Measurements from ENCODE around the gene ITPK1.

Gene ITPK1

DNA sequence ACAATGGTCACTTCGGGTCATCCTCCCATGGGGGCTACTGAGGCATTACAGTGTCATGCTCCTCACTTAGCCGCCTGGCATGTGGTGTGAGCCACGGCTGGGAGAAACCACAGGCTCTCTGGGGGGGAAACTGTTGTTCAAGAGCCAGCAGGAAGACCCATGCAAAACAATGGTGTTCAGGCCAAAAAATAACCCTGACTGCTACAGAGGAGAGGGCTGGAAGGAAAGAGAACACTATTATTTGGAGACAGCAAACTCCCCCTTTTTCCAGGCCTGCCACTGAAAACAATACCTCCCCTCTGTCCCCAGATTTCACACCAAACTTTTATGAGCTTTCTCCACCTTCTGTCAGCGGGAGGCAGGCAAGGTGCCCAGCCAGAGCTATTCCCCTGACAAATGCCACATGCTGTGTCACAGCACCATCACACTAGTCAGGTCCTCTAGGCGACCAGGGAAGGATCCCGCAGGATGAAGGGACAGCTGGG is 109.1 kb downstream of the ITPK1 start:
- DNase-seq, result no peak

DNA sequence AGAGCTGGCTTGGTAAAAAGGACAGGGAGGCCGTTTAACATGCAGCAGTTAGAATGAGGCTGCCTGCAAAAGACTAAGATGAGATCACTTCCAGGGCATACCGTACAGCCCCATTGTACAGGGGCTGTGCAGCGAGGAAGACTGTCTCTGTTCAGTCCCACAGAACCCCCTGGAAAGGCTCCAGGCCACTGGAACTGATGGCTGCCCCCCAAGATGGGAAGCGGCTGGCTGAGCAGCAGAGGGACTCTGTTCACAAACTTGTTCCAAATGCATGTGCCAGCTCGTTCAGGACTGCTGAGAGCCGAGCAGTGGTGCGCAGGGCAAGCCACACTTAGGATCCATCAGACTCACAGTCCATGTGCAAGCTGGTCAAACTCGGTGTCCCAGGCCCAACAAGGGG is 109.9 kb downstream of the ITPK1 start:
- no peak for DNase-seq

DNA sequence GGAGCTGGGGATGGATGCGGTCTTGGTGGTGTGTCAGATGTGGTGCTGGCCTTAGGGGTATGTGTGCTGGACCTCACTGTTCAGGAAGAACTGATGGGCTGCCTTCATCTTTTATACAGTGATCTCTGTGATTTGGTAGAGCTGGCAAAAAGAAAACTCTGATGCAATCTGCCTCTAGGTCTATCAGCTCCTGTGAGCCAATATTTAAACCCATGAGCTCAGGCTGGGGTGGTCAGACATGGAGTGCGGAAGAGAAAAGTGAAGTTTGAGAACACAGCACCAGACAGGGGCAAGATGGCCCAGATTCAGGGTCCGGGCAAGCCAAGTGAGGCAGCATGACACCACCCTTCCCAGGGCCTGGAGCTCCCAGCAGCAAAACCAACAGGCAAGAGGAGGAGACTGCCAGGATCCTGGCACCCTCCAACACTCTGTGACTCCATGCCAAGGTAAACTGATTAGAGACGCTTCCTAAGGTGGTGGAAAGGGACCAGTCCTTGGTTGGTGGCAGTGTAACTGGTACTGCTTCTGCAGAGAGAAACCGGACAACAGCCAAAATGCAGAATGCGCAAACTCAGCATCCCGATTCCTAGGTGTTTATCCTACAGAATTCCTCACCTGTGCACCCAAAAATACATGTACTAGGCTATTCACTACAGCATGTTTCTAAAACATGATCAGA is 110.5 kb downstream of the ITPK1 start:
- DNase-seq, result no peak

DNA sequence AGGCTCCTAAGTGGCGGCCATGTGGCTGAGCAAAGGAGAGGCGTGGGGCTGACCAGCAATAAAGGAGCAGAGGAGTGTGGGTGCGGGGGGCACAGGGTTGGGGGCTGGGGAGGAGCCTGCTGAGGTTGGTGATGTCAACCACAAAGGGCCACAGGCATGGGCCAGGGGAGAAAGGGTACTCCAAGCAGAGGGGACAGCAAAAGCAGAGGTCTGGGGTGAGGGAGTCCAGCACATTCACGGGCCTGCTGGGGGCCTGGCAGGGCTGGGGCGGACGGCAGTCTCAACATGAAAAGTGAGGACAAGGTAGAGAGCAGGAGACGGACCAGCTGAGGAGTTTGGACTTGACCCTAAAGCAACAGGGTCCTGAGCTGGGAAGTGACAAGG is 111.0 kb downstream of the ITPK1 start:
- DNase-seq, result no peak

DNA sequence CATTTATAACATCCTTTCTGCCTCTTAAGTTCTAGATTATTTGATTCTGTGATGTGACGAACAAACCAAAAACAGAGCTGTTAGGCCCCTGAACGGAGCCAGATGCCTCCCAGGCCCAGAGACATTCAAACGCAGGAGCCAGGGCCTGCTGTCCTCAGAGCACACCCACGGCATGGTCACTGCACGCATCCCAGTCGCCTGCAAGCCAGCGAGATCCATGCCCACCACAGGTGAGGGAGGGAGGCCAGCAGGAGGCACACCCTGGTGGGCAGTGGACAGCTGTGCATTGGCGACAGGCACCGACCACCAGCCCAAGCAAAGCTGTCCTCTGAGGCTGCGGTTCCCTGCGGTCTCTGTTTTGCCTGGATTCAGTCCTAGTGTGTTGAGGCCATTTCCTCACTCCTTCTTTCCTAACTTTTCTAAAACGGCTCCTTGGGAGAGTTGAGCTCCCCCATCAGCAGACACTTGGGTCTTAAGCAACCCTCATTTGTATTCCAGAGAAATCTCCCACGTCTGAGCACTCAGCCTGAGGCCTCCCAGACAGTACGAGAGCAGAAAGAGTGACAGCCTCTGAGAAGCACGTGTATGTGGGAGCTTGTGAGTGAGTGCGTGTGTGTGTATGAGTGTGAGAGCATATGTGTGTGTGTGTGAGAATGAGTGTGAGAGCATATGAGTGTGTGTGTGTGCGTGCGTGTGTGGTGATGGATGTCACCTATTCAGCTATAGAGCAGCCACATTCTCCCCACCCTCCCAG is 111.6 kb downstream of the ITPK1 start:
- DNase-seq, result no peak

DNA sequence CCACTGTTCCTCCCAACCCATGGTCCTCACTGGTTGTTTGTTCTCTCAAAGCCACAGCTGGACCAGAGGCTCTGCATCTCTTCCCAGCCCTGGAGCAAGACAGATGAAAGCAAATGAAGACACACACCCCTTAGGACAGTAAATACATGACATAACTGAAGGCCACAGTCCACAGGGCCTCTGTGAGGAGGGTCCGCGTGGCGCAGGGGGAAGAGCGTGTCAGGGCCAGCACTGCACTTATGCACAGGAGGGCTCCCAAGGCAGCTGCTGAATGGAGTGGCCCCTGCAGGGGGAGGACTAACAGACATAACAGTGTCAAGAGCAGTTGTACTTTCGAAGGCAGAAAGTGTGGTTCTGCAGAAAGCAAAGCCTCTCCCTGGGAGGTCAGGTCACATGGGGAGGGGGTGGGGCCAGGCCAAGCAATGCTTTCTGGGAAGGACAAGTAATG is 112.8 kb downstream of the ITPK1 start:
- no peak for DNase-seq

DNA sequence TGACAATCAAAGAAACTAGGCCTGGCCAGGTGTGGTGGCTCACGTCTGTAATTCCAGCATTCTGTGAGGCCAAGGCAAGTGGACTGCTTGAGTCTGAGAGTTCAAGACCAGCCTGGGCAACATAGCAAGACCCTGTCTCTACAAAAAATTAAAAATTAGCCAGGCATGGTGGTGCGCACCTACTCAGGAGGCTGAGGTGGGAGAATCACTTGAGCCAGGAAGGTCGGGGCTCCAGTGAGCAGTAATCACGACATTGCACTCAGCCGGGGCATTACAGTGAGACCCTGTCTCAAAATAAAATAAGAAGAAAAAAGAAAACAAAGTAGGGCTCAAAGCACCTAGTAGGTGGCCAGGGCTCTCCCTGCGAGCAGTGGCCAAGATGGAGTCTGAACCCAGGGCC is 113.7 kb downstream of the ITPK1 start:
- DNase-seq, result no peak

DNA sequence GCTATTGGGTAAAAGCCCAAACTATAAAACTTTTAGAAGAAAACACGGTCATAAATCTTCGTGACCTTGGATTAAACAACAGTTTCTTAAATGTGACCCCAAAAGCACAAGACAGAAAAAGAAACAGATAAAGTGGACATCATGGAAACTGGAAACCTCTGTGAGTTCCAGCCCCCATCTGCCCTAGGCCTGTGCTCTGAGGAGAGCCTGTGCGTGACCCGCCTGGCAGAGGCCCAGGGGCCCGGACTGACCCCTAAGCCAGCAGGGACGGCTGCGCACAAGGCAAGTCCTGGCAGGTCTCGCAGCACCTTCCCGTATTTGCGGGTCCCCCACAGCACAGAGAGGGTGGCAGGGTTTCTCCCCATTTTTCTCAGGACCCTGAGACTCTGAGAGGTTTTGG is 116.8 kb downstream of the ITPK1 start:
- DNase-seq, result no peak

DNA sequence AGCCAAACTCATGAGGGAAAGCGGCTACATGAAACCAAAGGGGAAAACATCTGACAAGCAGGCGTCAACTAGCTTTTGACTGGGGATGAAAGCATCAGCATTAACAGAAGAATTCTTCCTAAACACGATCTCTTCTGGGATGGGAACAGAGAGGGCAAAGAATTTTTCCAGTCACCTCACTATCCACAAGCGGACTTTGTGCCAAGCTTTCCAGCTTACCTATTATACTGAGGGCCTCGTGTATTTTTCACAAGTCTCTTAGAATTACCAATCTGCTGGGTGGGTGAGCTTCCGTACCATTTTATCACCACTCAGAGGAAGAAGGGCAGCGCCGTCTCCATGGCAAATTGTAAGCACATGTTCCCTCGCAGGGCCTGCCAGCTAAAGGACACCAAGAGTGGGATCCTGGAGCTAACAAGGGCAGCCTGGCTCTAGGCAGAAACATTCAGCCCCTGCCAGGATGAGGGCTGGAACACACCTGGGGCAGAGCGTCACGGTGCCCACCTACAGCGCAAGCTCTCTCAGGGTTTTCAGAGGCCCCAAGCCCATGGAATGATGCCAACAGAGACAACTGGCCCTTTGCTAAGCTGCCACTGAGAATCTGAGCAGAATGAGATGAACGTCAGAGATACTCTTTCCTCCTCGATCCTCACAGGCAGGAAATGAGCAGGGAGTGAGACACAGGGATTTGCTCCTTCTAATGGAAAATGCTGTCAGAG is 118.2 kb downstream of the ITPK1 start:
- no peak for DNase-seq

DNA sequence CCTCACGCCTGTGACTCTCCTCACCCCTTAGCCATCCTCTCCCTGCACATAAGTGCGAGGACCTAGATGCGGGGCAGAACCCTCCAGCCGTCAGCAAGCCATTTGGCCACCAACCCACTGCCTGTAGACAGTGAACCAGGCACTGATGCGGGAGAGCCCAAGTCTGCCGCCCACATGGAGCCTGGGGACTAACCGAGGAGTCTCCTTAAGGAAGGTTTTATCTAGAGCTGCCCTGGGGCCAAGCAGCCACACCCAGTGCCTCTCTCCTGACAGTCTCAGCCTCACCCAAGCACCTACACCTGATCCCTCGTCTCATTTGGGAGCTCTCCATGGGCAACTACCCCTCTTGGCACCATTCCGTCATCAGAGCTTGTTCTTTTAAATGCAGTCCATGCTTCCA is 120.1 kb downstream of the ITPK1 start:
- no peak for DNase-seq

DNA sequence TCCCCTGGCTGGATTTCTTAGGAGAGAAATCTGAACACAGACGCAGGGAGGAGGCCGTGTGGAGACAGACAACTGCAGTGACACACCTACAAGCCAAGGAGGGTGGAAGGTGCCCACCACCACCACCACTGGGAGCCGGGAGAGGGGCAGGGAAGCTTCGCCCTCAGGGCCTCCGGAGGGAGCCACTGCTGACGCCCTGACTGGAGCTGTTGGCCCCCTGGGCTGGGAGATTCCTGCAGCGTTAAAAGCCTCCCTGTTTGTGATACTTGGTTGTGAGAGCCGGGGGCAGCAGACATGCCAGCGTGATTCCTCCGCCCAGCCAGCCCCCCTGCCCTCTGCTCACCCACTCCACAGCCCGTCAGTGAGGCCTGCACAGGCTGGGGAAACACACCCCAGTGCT is 120.8 kb downstream of the ITPK1 start:
- no peak for DNase-seq

DNA sequence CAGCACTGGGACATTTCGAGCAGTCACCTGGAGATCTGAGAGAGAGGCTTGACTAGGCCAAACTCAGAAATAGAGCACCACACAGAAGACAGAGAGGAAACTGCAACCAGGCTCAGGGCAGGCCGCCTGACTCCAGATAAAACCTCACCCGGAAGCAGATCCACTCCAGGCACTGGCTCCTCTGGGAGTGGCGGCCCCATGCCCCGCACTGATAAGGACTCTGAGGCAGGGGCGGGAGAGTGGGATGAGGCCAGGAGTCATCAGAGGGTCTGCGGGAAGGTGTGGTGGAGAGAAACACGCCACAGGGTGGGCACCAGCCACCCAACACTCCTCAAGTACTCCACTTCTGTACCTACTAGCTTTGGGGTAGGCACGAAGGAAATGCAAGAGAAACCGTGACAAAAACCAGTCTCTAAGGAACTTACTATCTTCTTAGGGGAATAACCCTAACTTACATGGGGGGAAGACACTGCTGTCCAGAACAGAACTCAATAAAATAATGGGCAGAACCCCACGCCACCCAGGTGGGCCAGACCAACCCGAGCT is 121.5 kb downstream of the ITPK1 start:
- no peak for DNase-seq

DNA sequence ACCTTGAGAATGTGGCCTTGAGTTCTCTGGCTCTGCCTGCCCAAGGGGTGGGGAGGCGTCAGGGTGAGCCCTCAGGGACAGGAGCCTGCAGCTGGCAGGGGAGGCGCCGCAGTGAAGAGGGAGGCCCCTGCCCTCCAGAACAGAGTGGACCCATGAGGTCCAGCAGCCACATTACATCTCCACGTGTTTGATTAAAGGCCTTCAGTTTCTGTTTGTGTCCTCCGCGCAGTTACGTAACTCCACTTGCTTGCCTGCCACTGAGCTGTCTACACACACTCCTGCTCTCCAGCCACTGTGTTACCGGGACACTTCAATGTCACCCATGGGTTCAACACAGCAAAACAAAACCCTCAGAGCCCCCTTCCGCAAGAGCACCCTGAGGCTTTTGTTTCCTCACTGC is 122.4 kb downstream of the ITPK1 start:
- DNase-seq, result no peak

DNA sequence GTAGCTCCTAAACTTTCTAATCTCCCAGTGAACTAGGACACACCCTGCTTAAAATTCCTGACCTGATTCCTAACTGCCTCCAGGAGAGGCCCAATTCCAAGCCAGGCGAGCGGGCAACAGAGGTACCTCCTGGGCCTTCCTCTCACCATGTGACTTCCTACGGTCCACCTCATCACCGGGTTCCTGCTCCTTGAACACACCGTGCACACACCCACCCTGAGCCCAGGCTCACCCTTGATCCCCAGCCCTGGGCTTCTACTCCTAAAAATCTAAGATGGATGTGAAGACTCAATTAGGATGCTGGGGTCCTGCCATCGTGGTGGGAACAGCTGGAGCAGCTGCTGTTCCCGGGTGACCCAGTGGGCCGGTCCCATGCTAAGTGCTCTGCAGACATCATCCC is 124.2 kb downstream of the ITPK1 start:
- no peak for DNase-seq

DNA sequence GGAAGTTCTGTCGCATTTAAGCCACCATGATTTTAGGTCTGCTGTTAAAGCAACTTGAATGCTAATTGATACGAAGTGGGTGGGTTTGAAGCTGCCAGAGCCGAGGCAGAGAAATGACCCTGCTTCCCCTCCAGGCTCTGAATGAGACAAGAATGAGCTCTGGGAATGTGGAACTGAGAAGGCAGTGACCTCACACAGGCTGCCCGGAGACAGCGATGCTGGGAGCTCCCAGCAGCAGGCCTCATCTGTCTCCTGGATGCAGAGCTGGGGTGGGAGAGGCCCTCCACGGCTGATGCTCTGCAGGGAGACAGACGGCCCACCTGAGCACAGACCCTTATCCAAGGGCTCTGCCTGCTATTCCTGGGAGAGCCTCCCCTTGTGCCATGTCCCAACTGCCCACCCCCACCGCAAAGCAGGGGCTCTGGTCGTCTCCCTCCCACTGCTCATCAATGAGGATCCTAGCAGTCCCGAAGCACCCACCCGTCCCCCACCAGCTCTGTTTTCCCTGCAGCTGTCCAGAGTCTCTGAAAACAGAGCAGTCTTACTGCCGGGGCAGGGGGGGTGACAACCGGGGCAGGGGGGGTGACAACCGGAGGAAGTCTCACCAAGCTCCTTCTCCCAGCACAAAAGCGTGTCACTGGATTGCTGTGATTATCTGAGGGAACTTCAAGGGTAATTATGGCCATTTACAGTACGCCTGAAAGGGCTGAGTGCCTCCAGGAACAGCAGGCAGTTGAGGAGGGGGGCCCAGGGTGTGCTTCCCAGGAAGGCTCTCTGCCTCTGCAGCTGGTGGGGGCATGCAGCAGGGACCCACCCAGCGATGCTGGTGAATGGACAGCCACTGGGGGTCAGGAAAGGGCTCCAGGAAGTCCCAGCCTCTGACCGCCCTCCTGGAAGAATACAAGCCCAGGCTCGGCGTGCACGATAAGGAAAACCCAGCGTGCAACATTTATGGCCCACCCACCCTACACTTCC is 125.0 kb downstream of the ITPK1 start:
- no peak for DNase-seq

DNA sequence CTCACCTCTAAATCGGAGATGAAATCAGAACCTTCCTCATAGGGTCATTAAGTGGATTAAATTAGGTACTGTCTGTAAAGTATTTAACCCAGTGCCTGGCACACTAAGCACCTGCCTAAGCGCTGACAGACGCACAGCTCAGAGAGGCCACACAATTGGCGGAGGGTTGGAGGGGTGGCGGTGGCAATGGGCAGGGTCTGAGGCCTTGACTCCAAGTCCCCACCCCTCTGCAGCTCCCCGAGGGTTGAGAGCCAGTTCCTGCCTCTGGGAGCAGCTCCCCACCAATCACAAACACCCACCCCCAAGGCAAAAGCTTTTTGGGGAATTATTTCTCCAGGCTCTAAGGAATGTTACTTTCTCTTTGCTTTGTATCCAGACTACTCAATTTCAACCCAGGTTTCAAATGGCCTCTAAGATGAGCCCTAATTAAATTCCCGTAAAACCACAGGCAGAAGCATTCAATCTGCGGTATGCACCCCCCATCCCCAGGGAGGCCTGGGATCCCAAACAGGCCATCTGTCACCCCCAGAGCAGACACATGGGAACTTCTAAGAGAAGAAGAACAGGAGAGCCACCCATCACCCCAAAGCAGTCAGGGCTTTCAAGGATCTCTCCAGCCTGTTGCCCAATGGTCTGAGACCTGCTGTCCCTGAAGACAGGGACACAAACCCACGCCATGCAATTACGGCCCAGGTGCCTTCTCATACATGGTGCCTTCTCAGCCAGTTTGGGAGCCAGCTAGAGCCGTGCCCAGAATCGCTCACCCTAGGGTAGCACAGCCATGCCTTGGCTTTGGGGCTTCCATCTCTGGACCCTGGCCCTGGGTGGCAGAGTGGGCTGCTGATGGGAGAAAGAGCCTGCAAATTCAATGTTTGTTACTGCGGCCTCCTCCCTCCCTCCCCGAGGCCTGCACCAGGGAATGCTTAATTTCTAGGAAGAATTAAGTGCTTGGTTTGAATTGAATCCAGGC is 126.7 kb downstream of the ITPK1 start:
- DNase-seq, result no peak

DNA sequence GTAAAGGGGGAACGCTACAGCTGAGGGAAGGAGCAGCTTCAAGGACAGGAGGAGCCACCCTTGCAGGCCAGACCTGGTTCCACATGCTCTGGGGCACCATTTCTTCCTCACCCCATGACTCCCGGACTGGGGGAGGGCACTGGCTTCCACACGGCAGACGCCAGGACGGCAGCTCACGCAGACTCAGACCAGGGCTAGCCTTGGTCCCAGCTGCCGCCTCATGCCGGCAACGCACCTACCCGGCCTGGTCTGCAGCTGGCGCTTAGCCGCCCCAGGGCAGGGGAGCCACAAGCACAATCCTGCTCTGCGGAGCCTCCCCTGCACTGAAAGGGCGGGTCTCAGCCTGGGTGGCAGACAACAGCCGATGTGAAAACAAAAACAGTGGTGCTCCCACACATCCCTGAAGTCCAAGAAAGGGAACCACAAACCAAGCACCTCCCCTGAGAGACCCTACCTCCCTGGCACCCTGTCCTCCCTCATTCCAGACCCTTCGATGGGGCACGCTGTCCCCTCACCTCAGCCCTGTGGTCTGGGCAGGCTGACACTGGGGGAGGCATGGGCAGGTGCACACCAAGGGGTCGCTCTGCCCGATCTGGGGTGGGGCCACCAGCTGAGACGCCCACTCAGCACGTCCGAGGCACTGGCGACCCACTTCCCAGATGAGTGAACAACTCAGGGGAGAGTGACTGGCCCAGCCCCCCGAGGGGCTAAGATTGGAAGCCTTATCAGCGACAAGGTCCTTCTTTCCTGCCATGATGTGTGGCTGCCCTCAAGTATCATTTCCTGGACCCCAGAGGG is 127.8 kb downstream of the ITPK1 start:
- DNase-seq, result no peak

DNA sequence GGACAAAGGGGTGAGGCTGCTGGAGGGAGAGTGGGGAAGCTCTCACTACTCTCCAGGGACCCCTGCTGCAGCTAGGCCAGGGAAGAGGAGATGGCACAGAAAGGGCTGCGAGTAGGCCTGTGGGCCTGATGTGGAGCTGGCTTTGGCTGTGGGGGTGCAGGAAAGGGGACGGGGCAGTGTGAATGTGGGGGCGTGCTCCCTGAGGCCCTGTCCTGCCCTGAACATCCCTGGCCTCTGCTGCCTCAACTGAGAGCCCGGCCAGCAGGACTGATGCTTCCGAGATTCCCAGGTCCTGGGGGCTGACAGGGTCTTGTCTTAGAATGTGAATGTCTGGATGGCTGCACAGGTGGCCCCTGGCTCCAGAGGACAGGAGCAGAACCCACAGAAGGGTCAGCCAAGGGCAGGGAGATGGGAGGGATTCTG is 128.6 kb downstream of the ITPK1 start:
- no peak for DNase-seq

DNA sequence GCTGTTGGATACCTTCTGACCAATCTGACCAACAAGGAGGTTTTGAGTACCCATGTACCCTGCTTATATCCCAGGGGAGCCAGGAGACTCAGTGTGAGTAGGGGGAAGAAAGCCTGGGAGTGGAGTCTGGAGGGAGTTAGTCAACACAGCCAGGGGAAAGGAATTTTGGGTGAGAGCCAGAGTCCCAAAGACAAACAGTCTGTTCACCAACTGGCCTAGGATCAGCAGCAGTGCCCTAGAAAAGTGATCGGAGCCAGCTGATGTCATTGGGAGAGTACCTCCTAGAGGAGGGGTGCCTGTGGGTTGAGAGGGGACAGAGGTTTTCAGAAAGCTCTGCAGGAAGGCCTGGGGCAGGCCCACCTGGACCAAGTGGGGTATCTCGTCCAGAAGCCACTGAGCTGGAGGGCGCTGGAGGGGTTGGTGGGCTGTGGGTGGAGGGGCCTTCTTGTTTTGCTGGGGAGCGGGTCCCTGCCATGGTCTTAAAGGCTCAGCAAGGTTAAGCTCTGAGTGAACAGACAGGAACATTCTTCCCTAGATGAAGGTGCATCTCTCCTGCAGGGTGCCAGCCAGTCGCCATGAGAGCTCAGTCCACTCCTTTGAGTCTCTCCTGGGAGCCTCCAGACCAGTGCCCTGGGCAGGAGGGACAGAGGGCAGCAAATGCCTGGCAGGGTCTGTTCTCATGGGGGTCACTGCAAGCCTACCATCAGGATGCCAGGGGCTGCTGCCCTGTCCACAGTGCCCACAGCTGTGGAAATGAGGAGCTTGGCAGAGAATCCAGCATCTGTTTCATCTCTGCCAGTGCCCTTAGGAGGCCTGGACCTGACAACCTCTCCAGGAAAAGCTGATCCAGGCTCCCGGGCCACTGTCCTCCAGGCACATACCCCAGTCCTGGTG is 129.2 kb downstream of the ITPK1 start:
- DNase-seq, result no peak

Measured in suppressor macrophage treated with lipopolysaccharide for 1 hour (primary cell).